Activated CD8-positive, alpha-beta memory T cell treated with anti-CD3 and anti-CD28 coated beads, Interleukin-2, amount 50 U/mL, for 24 hours (primary cell): Measurements from ENCODE around the gene SAP30L.

ENCODE experiments used
- DNase-seq: peaks from one replicate; pipeline ENCODE4 v3.0.0-alpha.2; 2020; ENCODE audit errors: extremely low read depth

Gene SAP30L

GRCh38 chr5:154480847-154481246 is 35.0 kb downstream of the SAP30L start:
- no peak for DNase-seq

- no peak for DNase-seq
These were observed 36.0 kb downstream of the SAP30L start for GRCh38 chr5:154481584-154482381.

GRCh38 chr5:154482528-154483449 is 37.0 kb downstream of the SAP30L start:
- no peak for DNase-seq

GRCh38 chr5:154483654-154484392 is 38.0 kb downstream of the SAP30L start:
- no peak for DNase-seq

- DNase-seq: no peak
These were observed 38.7 kb downstream of the SAP30L start for GRCh38 chr5:154484393-154485095.

- DNase-seq: no peak
These were observed 39.3 kb downstream of the SAP30L start for GRCh38 chr5:154485096-154485491.

- DNase-seq: no peak
These were observed 40.1 kb downstream of the SAP30L start for GRCh38 chr5:154485850-154486426.

GRCh38 chr5:154486427-154486866 is 40.6 kb downstream of the SAP30L start:
- DNase-seq: no peak

- DNase-seq: peak; percentile 28
These were observed 41.7 kb downstream of the SAP30L start for GRCh38 chr5:154487541-154487940.

- no peak for DNase-seq
These were observed 46.1 kb downstream of the SAP30L start for GRCh38 chr5:154491941-154492340.

- no peak for DNase-seq
These were observed 47.5 kb downstream of the SAP30L start for GRCh38 chr5:154493274-154493673.

GRCh38 chr5:154494036-154494435 is 48.2 kb downstream of the SAP30L start:
- no peak for DNase-seq

- no peak for DNase-seq
These were observed 52.8 kb downstream of the SAP30L start for GRCh38 chr5:154498591-154498990.

- DNase-seq: no peak
These were observed 53.2 kb downstream of the SAP30L start for GRCh38 chr5:154498994-154499393.

GRCh38 chr5:154501566-154501965 is 55.8 kb downstream of the SAP30L start:
- no peak for DNase-seq

- no peak for DNase-seq
These were observed 56.4 kb downstream of the SAP30L start for GRCh38 chr5:154502180-154502579.

GRCh38 chr5:154503698-154504039 is 57.9 kb downstream of the SAP30L start:
- no peak for DNase-seq

GRCh38 chr5:154505567-154505966 is 59.8 kb downstream of the SAP30L start:
- DNase-seq: no peak

GRCh38 chr5:154506049-154506715 is 60.4 kb downstream of the SAP30L start:
- no peak for DNase-seq

- DNase-seq: no peak
These were observed 60.9 kb downstream of the SAP30L start for GRCh38 chr5:154506716-154507080.

- no peak for DNase-seq
These were observed 62.3 kb downstream of the SAP30L start for GRCh38 chr5:154508114-154508513.
